Measurements from ENCODE around the gene GIMAP1. TPM values are rescaled to one million over a fixed set of nuclear protein-coding genes. Genes with fewer than 3 reads are reported as not detected.

GIMAP1 gene
- total RNA-seq, 1 experiment from 2014 or later, result not detected

GRCh38 chr7:150745876-150746275, 29.5 kb downstream of the GIMAP1 start:
- no peaks in the 10 kb centered on the region for H4K20me1 ChIP-seq (ENCODE audit: insufficient read depth, low read depth, low read length)
- H3K4me3 ChIP-seq (ENCODE audit: low read length), result no peak overlapping the region
- H3K36me3 ChIP-seq (ENCODE audit: insufficient read depth, low read length), result no peaks in the 10 kb centered on the region
- H3K79me2 ChIP-seq (ENCODE audit: low read length), result no peaks in the 10 kb centered on the region
- DNase-seq, result no peak
- no peaks in the 10 kb centered on the region for H3K9me2 ChIP-seq (replicated peaks; ENCODE audit: insufficient read depth, low read length)
- no peaks in the 10 kb centered on the region for H3K27me3 ChIP-seq (ENCODE audit: low read length)
- no peak overlapping the region for H3K4me2 ChIP-seq (ENCODE audit: low read depth, low read length, poor library complexity, severe bottlenecking)
- H2AFZ ChIP-seq (ENCODE audit: low read length), result no peak overlapping the region
- no peaks in the 10 kb centered on the region for H3K4me1 ChIP-seq (ENCODE audit: low read length)
- H3K9ac ChIP-seq (ENCODE audit: low read length), result no peak overlapping the region
- no peaks in the 10 kb centered on the region for H3K9me3 ChIP-seq (ENCODE audit: low read length)
- no peak overlapping the region for H3K27ac ChIP-seq (ENCODE audit: low read length)

- no peak overlapping the region for H2AFZ ChIP-seq (ENCODE audit: low read length)
- no peaks in the 10 kb centered on the region for H3K79me2 ChIP-seq (ENCODE audit: low read length)
- no peaks in the 10 kb centered on the region for H3K27me3 ChIP-seq (ENCODE audit: low read length)
- no peaks in the 10 kb centered on the region for H3K36me3 ChIP-seq (ENCODE audit: insufficient read depth, low read length)
- no peaks in the 10 kb centered on the region for H3K4me1 ChIP-seq (ENCODE audit: low read length)
- H3K9ac ChIP-seq (ENCODE audit: low read length), result no peak overlapping the region
- H3K9me3 ChIP-seq (ENCODE audit: low read length), result no peaks in the 10 kb centered on the region
- H4K20me1 ChIP-seq (ENCODE audit: insufficient read depth, low read depth, low read length), result no peaks in the 10 kb centered on the region
- no peak overlapping the region for H3K27ac ChIP-seq (ENCODE audit: low read length)
- DNase-seq, result no peak
- no peaks in the 10 kb centered on the region for H3K9me2 ChIP-seq (replicated peaks; ENCODE audit: insufficient read depth, low read length)
- H3K4me2 ChIP-seq (ENCODE audit: low read depth, low read length, poor library complexity, severe bottlenecking), result no peak overlapping the region
- no peak overlapping the region for H3K4me3 ChIP-seq (ENCODE audit: low read length)
Measured at GRCh38 chr7:150746921-150747320, 30.5 kb downstream of the GIMAP1 start.

GRCh38 chr7:150748376-150748775, 32.0 kb downstream of the GIMAP1 start:
- H3K4me1 ChIP-seq (ENCODE audit: low read length), result no peaks in the 10 kb centered on the region
- no peaks in the 10 kb centered on the region for H3K36me3 ChIP-seq (ENCODE audit: insufficient read depth, low read length)
- H3K9me2 ChIP-seq (replicated peaks; ENCODE audit: insufficient read depth, low read length), result no peaks in the 10 kb centered on the region
- H3K27ac ChIP-seq (ENCODE audit: low read length), result no peak overlapping the region
- H3K9ac ChIP-seq (ENCODE audit: low read length), result no peak overlapping the region
- H3K4me3 ChIP-seq (ENCODE audit: low read length), result no peak overlapping the region
- H3K79me2 ChIP-seq (ENCODE audit: low read length), result no peaks in the 10 kb centered on the region
- no peak for DNase-seq
- no peaks in the 10 kb centered on the region for H3K9me3 ChIP-seq (ENCODE audit: low read length)
- no peaks in the 10 kb centered on the region for H4K20me1 ChIP-seq (ENCODE audit: insufficient read depth, low read depth, low read length)
- no peak overlapping the region for H3K4me2 ChIP-seq (ENCODE audit: low read depth, low read length, poor library complexity, severe bottlenecking)
- no peak overlapping the region for H2AFZ ChIP-seq (ENCODE audit: low read length)
- no peaks in the 10 kb centered on the region for H3K27me3 ChIP-seq (ENCODE audit: low read length)

- Histone ChIP-seq H4K20me1 (ENCODE audit: insufficient read depth, low read depth, low read length) (no peaks in the 10 kb centered on the region), H3K27ac (ENCODE audit: low read length) (no peak overlapping the region), H2AFZ (ENCODE audit: low read length) (no peak overlapping the region), H3K9ac (ENCODE audit: low read length) (no peak overlapping the region), H3K4me1 (ENCODE audit: low read length) (no peaks in the 10 kb centered on the region), H3K36me3 (ENCODE audit: insufficient read depth, low read length) (no peaks in the 10 kb centered on the region), H3K9me2 (replicated peaks; ENCODE audit: insufficient read depth, low read length) (no peaks in the 10 kb centered on the region), H3K4me2 (ENCODE audit: low read depth, low read length, poor library complexity, severe bottlenecking) (no peak overlapping the region), H3K27me3 (ENCODE audit: low read length) (no peaks in the 10 kb centered on the region), H3K4me3 (ENCODE audit: low read length) (no peak overlapping the region), H3K9me3 (ENCODE audit: low read length) (no peaks in the 10 kb centered on the region), H3K79me2 (ENCODE audit: low read length) (no peaks in the 10 kb centered on the region)
- no peak for DNase-seq
Measured at GRCh38 chr7:150751702-150752101, 35.3 kb downstream of the GIMAP1 start.

GRCh38 chr7:150753239-150753638, 36.8 kb downstream of the GIMAP1 start:
- no peak overlapping the region for H3K9ac ChIP-seq (ENCODE audit: low read length)
- H3K9me3 ChIP-seq (ENCODE audit: low read length), result no peaks in the 10 kb centered on the region
- DNase-seq, result no peak
- H3K4me3 ChIP-seq (ENCODE audit: low read length), result no peak overlapping the region
- H2AFZ ChIP-seq (ENCODE audit: low read length), result no peak overlapping the region
- no peaks in the 10 kb centered on the region for H4K20me1 ChIP-seq (ENCODE audit: insufficient read depth, low read depth, low read length)
- no peak overlapping the region for H3K27ac ChIP-seq (ENCODE audit: low read length)
- H3K27me3 ChIP-seq (ENCODE audit: low read length), result no peaks in the 10 kb centered on the region
- no peaks in the 10 kb centered on the region for H3K79me2 ChIP-seq (ENCODE audit: low read length)
- H3K4me1 ChIP-seq (ENCODE audit: low read length), result no peaks in the 10 kb centered on the region
- no peaks in the 10 kb centered on the region for H3K9me2 ChIP-seq (replicated peaks; ENCODE audit: insufficient read depth, low read length)
- no peak overlapping the region for H3K4me2 ChIP-seq (ENCODE audit: low read depth, low read length, poor library complexity, severe bottlenecking)
- no peaks in the 10 kb centered on the region for H3K36me3 ChIP-seq (ENCODE audit: insufficient read depth, low read length)

GRCh38 chr7:150753826-150754603, 37.6 kb downstream of the GIMAP1 start:
- H4K20me1 ChIP-seq (ENCODE audit: insufficient read depth, low read depth, low read length), result no peaks in the 10 kb centered on the region
- no peaks in the 10 kb centered on the region for H3K27me3 ChIP-seq (ENCODE audit: low read length)
- no peaks in the 10 kb centered on the region for H3K79me2 ChIP-seq (ENCODE audit: low read length)
- H2AFZ ChIP-seq (ENCODE audit: low read length), result no peak overlapping the region
- H3K9ac ChIP-seq (ENCODE audit: low read length), result no peak overlapping the region
- no peak overlapping the region for H3K4me2 ChIP-seq (ENCODE audit: low read depth, low read length, poor library complexity, severe bottlenecking)
- H3K36me3 ChIP-seq (ENCODE audit: insufficient read depth, low read length), result no peaks in the 10 kb centered on the region
- H3K9me3 ChIP-seq (ENCODE audit: low read length), result no peaks in the 10 kb centered on the region
- DNase-seq, result peak; percentile 62
- H3K9me2 ChIP-seq (replicated peaks; ENCODE audit: insufficient read depth, low read length), result no peaks in the 10 kb centered on the region
- no peak overlapping the region for H3K27ac ChIP-seq (ENCODE audit: low read length)
- H3K4me1 ChIP-seq (ENCODE audit: low read length), result no peaks in the 10 kb centered on the region
- no peak overlapping the region for H3K4me3 ChIP-seq (ENCODE audit: low read length)

GRCh38 chr7:150754951-150755350, 38.5 kb downstream of the GIMAP1 start:
- Histone ChIP-seq H3K27ac (ENCODE audit: low read length) (no peak overlapping the region), H3K4me1 (ENCODE audit: low read length) (no peaks in the 10 kb centered on the region)

GRCh38 chr7:150755473-150756099, 39.2 kb downstream of the GIMAP1 start:
- DNase-seq, result no peak
- no peak overlapping the region for H2AFZ ChIP-seq (ENCODE audit: low read length)
- H3K4me1 ChIP-seq (ENCODE audit: low read length), result no peaks in the 10 kb centered on the region
- no peaks in the 10 kb centered on the region for H3K9me2 ChIP-seq (replicated peaks; ENCODE audit: insufficient read depth, low read length)
- no peak overlapping the region for H3K4me3 ChIP-seq (ENCODE audit: low read length)
- no peaks in the 10 kb centered on the region for H3K36me3 ChIP-seq (ENCODE audit: insufficient read depth, low read length)
- no peak overlapping the region for H3K9ac ChIP-seq (ENCODE audit: low read length)
- H4K20me1 ChIP-seq (ENCODE audit: insufficient read depth, low read depth, low read length), result no peaks in the 10 kb centered on the region
- H3K4me2 ChIP-seq (ENCODE audit: low read depth, low read length, poor library complexity, severe bottlenecking), result no peak overlapping the region
- H3K27me3 ChIP-seq (ENCODE audit: low read length), result no peaks in the 10 kb centered on the region
- H3K79me2 ChIP-seq (ENCODE audit: low read length), result no peaks in the 10 kb centered on the region
- no peak overlapping the region for H3K27ac ChIP-seq (ENCODE audit: low read length)
- H3K9me3 ChIP-seq (ENCODE audit: low read length), result no peaks in the 10 kb centered on the region

More at GRCh38 chr7:150754951-150755350, 38.5 kb downstream of the GIMAP1 start:
- Histone ChIP-seq H2AFZ (ENCODE audit: low read length) (no peak overlapping the region), H3K27me3 (ENCODE audit: low read length) (no peaks in the 10 kb centered on the region), H3K79me2 (ENCODE audit: low read length) (no peaks in the 10 kb centered on the region), H3K36me3 (ENCODE audit: insufficient read depth, low read length) (no peaks in the 10 kb centered on the region), H3K9me3 (ENCODE audit: low read length) (no peaks in the 10 kb centered on the region), H3K9ac (ENCODE audit: low read length) (no peak overlapping the region), H4K20me1 (ENCODE audit: insufficient read depth, low read depth, low read length) (no peaks in the 10 kb centered on the region), H3K4me2 (ENCODE audit: low read depth, low read length, poor library complexity, severe bottlenecking) (no peak overlapping the region), H3K9me2 (replicated peaks; ENCODE audit: insufficient read depth, low read length) (no peaks in the 10 kb centered on the region), H3K4me3 (ENCODE audit: low read length) (no peak overlapping the region)
- DNase-seq, result no peak

All from Karpas-422 (cell line).